DND-41 (cell line): ENCODE results near the gene GLIS2.
A peak's percentile ranks its signal among the peaks of the same experiment; 100 is the strongest.

Experiments
- ATAC-seq: fragments of 200-7000 bp; cut with Tn5 transposase; 3 replicates; pipeline ENCODE4 v1.9.1; 2021; ENCODE audit warnings: low read depth; ENCODE audit not compliant: insufficient read depth
- DNase-seq: peaks from one replicate; pipeline ENCODE4 v3.0.0-alpha.2; 2020
- H2AFZ ChIP-seq: 2 replicates; pipeline ENCODE4 v1.6.0; 2012; ENCODE audit warnings: low read depth, low read length
- H3K27ac ChIP-seq: 2 replicates; pipeline ENCODE4 v1.5.1; 2012; ENCODE audit warnings: low read length, inconsistent platforms
- H3K27me3 ChIP-seq: fragments of 200-600 bp; sonication (generic); 2 replicates; pipeline ENCODE4 v1.6.0; 2012; ENCODE audit warnings: low read length, mild to moderate bottlenecking, inconsistent platforms; ENCODE audit not compliant: insufficient read depth, poor library complexity
- H3K36me3 ChIP-seq: 2 replicates; pipeline ENCODE4 v1.5.1; 2012; ENCODE audit warnings: low read length, inconsistent platforms; ENCODE audit not compliant: insufficient read depth
- H3K4me1 ChIP-seq: 2 replicates; pipeline ENCODE4 v1.5.1; 2012; ENCODE audit warnings: mild to moderate bottlenecking, low read length; ENCODE audit not compliant: insufficient read depth
- H3K4me2 ChIP-seq: 2 replicates; pipeline ENCODE4 v1.6.0; 2012; ENCODE audit warnings: mild to moderate bottlenecking, moderate library complexity, low read length, inconsistent platforms; ENCODE audit not compliant: insufficient read depth
- H3K4me3 ChIP-seq, 2 experiments: fragments of 200-600 bp in 1 of 2; shearing (Covaris generic) in 1 of 2; 2 replicates each; pipeline ENCODE4 v1.5.1; 2012 to 2016; ENCODE audit warnings: inconsistent platforms in 2 of 2, low read length in 2 of 2, mild to moderate bottlenecking in 2 of 2, low read depth in 1 of 2, moderate library complexity in 1 of 2
- H3K79me2 ChIP-seq: 2 replicates; pipeline ENCODE4 v1.6.0; 2012; ENCODE audit warnings: low read length, inconsistent platforms; ENCODE audit not compliant: insufficient read depth
- H3K9ac ChIP-seq: 2 replicates; pipeline ENCODE4 v1.6.0; 2012; ENCODE audit warnings: low read depth, mild to moderate bottlenecking, inconsistent platforms, low read length, moderate library complexity
- H3K9me3 ChIP-seq: 2 replicates; pipeline ENCODE4 v1.5.1; 2012; ENCODE audit warnings: low read length, moderate library complexity, mild to moderate bottlenecking, inconsistent platforms; ENCODE audit not compliant: insufficient read depth, severe bottlenecking
- H4K20me1 ChIP-seq: 2 replicates; pipeline ENCODE4 v1.6.0; 2012; ENCODE audit warnings: low read length; ENCODE audit not compliant: insufficient read depth
- CTCF ChIP-seq: IDR thresholded peaks from 2 replicates; pipeline ENCODE4 v1.5.1; 2012; ENCODE audit warnings: borderline replicate concordance, low read length, moderate library complexity, mild to moderate bottlenecking; ENCODE audit not compliant: poor library complexity, severe bottlenecking; ENCODE audit errors: extremely low read depth
- EZH2 ChIP-seq: IDR thresholded peaks from 3 replicates; pipeline ENCODE4 v1.6.1; 2012; ENCODE audit warnings: borderline replicate concordance, low read depth, mild to moderate bottlenecking, moderate library complexity, low read length, inconsistent platforms; ENCODE audit not compliant: severe bottlenecking

GLIS2 gene

GRCh38 chr16:4354512-4355409 lies 38.9 kb downstream of the GLIS2 start:
- H2AFZ ChIP-seq, result no peak overlapping the region
- H3K79me2 ChIP-seq, result peaks cover 13% of the 10 kb centered on the region
- peaks cover 43% of the 10 kb centered on the region for H3K36me3 ChIP-seq
- H3K27ac ChIP-seq, result no peak overlapping the region
- H3K9me3 ChIP-seq, result no peaks in the 10 kb centered on the region
- H4K20me1 ChIP-seq, result peaks cover 20% of the 10 kb centered on the region
- DNase-seq, result no peak
- H3K4me3 ChIP-seq, result no peak overlapping the region
- ATAC-seq, result no peak
- H3K4me2 ChIP-seq, result no peak overlapping the region
- H3K27me3 ChIP-seq, result no peaks in the 10 kb centered on the region
- H3K9ac ChIP-seq, result no peak overlapping the region
- peaks cover 20% of the 10 kb centered on the region for H3K4me1 ChIP-seq
- TF ChIP-seq EZH2 (no peak), CTCF (no peak)

GRCh38 chr16:4356820-4357219 lies 41.0 kb downstream of the GLIS2 start:
- DNase-seq, result no peak
- Histone ChIP-seq H3K9ac (no peak overlapping the region), H3K4me2 (no peak overlapping the region), H3K36me3 (peaks cover 58% of the 10 kb centered on the region), H4K20me1 (peaks cover 20% of the 10 kb centered on the region; the same call in 1 of the 2 replicates), H3K79me2 (no peaks in the 10 kb centered on the region), H3K27me3 (no peaks in the 10 kb centered on the region), H3K4me1 (peaks cover 6% of the 10 kb centered on the region), H3K27ac (no peak overlapping the region), H3K4me3 (no peak overlapping the region), H3K9me3 (no peaks in the 10 kb centered on the region), H2AFZ (no peak overlapping the region)
- no peak for ATAC-seq
- TF ChIP-seq EZH2 (no peak), CTCF (no peak)

- no peaks in the 10 kb centered on the region for H3K9me3 ChIP-seq
- H3K27ac ChIP-seq, result no peak overlapping the region
- no peaks in the 10 kb centered on the region for H3K4me1 ChIP-seq
- ATAC-seq (no peak), DNase-seq (no peak)
- no peak overlapping the region for H3K4me3 ChIP-seq
- H2AFZ ChIP-seq, result no peak overlapping the region
- H3K9ac ChIP-seq, result no peak overlapping the region
- H3K36me3 ChIP-seq, result peaks cover 67% of the 10 kb centered on the region
- H3K4me2 ChIP-seq, result no peak overlapping the region
- H3K27me3 ChIP-seq, result no peaks in the 10 kb centered on the region
- TF ChIP-seq EZH2 (no peak), CTCF (peak; percentile 8)
- peaks cover 20% of the 10 kb centered on the region; the same call in 1 of the 2 replicates for H4K20me1 ChIP-seq
- H3K79me2 ChIP-seq, result no peaks in the 10 kb centered on the region
Measured at GRCh38 chr16:4358236-4358635, 42.4 kb downstream of the GLIS2 start.
